Measurements from ENCODE around the gene NID1.
"Not testable (repeated sequence)": the region's sequence is repeated elsewhere in the genome, so short reads cannot be mapped to it uniquely, and the experiment has no call there.

The NID1 gene

DNA sequence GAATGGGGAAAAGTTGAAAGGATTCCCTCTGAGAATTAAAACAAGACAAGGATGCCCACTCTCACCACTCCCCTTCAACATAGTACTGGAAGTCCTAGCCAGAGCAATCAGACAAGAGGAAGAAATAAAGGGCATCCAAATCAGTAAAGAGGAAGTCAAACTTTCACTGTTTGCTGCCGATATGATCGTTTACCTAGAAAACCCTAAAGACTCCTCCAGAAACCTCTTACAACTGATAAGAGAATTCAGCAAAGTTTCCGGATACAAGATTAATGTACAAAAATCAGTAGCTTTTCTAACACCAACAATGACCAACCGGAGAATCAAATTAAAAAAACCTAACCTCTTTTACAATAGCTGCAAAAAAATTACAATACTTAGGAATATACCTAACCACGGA, 98.8 kb downstream of the NID1 start:
- not testable (repeated sequence) for H3K9me3 ChIP-seq (ENCODE audit: control insufficient read depth, insufficient read depth, low read length); H3K27ac ChIP-seq (ENCODE audit: low read length); H3K36me3 ChIP-seq (ENCODE audit: control insufficient read depth, insufficient read depth, low read length); DNase-seq (ENCODE audit: low read depth, low spot score); H3K27me3 ChIP-seq (ENCODE audit: control insufficient read depth, insufficient read depth, low read length); H3K4me1 ChIP-seq (ENCODE audit: control insufficient read depth, insufficient read depth, low read length); H3K4me3 ChIP-seq (ENCODE audit: low read length)
- 100% methylated on average over 1 of the region's 5 CpGs for WGBS (ENCODE audit: insufficient coverage, insufficient read length)

DNA sequence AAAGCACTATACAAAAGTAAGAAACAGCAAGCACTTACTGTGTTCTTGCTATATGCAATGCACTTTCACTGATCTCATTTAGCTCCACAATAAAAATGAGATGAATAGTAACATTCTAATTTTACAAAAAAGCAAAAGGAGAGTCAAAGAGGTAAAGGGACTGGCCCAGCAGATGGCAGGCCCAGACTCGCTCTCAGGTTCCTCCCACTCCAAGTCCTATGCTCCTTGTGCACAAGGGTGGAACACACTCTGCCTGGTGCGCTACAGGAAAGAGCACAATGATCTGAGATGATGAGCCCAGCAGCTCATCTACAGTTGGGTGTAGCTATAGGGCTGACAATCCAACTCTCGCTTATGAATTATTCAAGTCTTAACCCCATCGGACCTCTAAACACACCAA, 104.1 kb downstream of the NID1 start:
- no peaks in the 10 kb centered on the region for H3K4me1 ChIP-seq (ENCODE audit: control insufficient read depth, insufficient read depth, low read length)
- H3K27ac ChIP-seq (ENCODE audit: low read length), result no peak overlapping the region
- H3K4me3 ChIP-seq (ENCODE audit: low read length), result no peak overlapping the region
- H3K27me3 ChIP-seq (ENCODE audit: control insufficient read depth, insufficient read depth, low read length), result no peaks in the 10 kb centered on the region
- H3K36me3 ChIP-seq (ENCODE audit: control insufficient read depth, insufficient read depth, low read length), result no peaks in the 10 kb centered on the region
- no CpG with 5 or more reads among the region's 4 CpGs for WGBS (ENCODE audit: insufficient coverage, insufficient read length)
- no peaks in the 10 kb centered on the region for H3K9me3 ChIP-seq (ENCODE audit: control insufficient read depth, insufficient read depth, low read length)
- DNase-seq (ENCODE audit: low read depth, low spot score), result no peak

DNA sequence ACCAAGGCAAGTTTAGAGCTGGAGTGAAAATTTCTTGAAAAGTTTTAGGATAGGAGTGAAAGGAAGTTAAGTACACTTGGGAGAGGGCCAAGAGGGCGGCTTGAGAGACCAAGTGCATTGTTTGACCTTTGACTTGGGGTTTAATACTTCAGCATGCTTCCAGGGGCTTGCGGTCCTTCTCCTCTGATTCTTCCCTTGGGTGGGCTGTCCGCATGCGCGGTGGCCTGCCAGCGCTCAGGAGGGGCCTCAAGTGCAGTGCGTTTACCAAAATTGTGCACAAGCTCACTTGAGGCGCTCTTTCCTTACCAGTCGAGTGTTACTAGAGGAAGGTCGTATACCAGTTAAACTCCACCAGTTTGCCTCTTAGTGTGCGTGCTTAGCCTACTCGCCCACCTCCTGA, 106.9 kb downstream of the NID1 start:
- Histone ChIP-seq H3K4me1 (ENCODE audit: control insufficient read depth, insufficient read depth, low read length) (no peaks in the 10 kb centered on the region), H3K36me3 (ENCODE audit: control insufficient read depth, insufficient read depth, low read length) (no peaks in the 10 kb centered on the region), H3K4me3 (ENCODE audit: low read length) (no peak overlapping the region), H3K27me3 (ENCODE audit: control insufficient read depth, insufficient read depth, low read length) (no peaks in the 10 kb centered on the region), H3K9me3 (ENCODE audit: control insufficient read depth, insufficient read depth, low read length) (no peaks in the 10 kb centered on the region), H3K27ac (ENCODE audit: low read length) (no peak overlapping the region)
- no CpG with 5 or more reads among the region's 12 CpGs for whole genome bisulfite sequencing (ENCODE audit: insufficient coverage, insufficient read length)
- DNase-seq (ENCODE audit: low read depth, low spot score), result no peak

DNA sequence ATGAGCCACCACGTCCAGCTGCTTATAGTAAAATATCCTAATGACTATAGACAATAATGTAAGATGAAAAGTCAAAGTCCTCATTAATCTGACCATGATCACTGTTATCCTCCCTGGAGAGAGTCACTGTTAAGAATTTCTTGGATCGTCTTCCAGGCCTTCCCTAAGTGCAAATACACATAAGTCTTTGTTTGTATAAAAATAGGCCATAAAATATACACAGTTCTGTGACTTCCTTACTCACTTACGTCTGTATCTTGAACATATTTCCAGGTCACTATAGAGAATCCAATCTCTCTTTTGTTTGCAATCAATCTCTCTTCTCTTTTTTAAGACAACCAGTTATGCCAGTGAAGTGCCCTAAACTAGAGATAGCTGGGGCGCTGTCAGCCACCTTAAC, 109.1 kb downstream of the NID1 start:
- Histone ChIP-seq H3K36me3 (ENCODE audit: control insufficient read depth, insufficient read depth, low read length) (no peaks in the 10 kb centered on the region), H3K27ac (ENCODE audit: low read length) (no peak overlapping the region), H3K27me3 (ENCODE audit: control insufficient read depth, insufficient read depth, low read length) (no peaks in the 10 kb centered on the region), H3K4me1 (ENCODE audit: control insufficient read depth, insufficient read depth, low read length) (no peaks in the 10 kb centered on the region), H3K9me3 (ENCODE audit: control insufficient read depth, insufficient read depth, low read length) (no peaks in the 10 kb centered on the region), H3K4me3 (ENCODE audit: low read length) (no peak overlapping the region)
- no CpG with 5 or more reads among the region's 4 CpGs for WGBS (ENCODE audit: insufficient coverage, insufficient read length)
- DNase-seq (ENCODE audit: low read depth, low spot score), result no peak

DNA sequence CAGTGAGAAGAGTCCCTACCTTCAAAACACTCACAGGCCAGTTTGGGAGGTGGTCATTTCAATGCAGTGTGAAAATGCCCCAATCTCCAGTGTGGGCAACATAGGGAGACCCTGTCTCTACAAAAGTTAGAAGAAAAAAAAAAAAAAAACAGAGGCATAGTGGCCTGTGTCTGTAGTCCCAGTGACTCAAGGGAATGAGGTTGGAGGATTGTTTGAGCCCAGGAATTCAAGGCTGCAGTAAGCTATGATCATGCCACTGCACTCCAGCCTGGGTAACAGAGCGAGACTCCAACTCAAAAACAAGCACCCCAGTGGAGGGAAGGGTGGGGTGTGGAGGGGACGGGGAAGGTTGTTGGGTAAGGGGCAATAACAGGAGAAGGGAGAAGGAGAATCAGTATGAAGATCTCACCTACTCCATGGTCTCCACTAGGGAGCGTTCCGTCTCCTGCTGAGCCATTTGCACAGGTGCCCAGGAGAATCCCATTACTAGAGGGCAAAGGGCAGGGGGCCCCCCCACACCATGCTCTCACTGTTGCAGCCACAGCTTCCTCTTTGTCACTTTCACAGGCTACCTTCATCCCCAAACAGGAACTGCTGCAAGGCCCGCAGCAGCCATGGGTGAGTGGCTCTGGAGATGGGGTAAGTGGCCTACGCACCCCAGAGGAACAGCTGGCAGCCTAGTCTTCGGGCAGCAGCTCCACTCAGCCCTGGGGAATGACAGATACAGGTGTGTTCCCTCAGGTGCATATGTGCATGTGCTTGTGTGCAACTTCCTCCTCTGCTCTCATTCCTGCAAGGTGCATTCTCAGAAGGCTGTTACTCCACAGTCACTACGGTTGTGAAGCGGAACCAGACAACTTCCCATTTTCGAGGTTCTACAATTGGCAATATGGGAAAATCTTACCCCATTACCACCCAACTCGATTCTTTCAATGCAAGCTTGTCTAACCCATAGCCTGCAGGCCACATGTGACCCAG, 110.3 kb downstream of the NID1 start:
- Histone ChIP-seq H3K9me3 (ENCODE audit: control insufficient read depth, insufficient read depth, low read length) (no peaks in the 10 kb centered on the region), H3K4me1 (ENCODE audit: control insufficient read depth, insufficient read depth, low read length) (no peaks in the 10 kb centered on the region), H3K27ac (ENCODE audit: low read length) (no peak overlapping the region), H3K27me3 (ENCODE audit: control insufficient read depth, insufficient read depth, low read length) (no peaks in the 10 kb centered on the region), H3K4me3 (ENCODE audit: low read length) (no peak overlapping the region), H3K36me3 (ENCODE audit: control insufficient read depth, insufficient read depth, low read length) (no peaks in the 10 kb centered on the region)
- DNase-seq (ENCODE audit: low read depth, low spot score), result no peak
- no CpG with 5 or more reads among the region's 11 CpGs for WGBS (ENCODE audit: insufficient coverage, insufficient read length)

DNA sequence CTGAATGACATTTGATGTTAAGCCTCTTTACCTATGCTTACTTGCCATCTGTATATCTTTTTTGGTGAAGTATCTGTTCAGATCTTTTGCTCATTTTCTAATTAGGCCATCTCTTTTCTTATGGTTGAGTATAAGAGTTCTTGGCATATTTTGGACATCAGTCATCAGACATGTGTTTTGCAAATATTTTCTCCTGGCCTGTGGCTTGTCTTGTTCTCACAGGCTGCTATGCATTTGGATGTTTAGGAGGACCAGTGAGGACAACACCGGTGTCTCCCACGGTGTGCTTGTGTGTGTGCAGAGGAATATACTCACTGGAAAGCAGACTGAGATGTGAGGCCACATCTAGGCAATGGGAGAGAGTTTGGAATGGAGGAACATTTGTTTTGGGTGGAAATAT, 111.1 kb downstream of the NID1 start:
- H3K9me3 ChIP-seq (ENCODE audit: control insufficient read depth, insufficient read depth, low read length), result no peaks in the 10 kb centered on the region
- DNase-seq (ENCODE audit: low read depth, low spot score), result no peak
- H3K27me3 ChIP-seq (ENCODE audit: control insufficient read depth, insufficient read depth, low read length), result no peaks in the 10 kb centered on the region
- H3K27ac ChIP-seq (ENCODE audit: low read length), result no peak overlapping the region
- H3K4me3 ChIP-seq (ENCODE audit: low read length), result no peak overlapping the region
- H3K4me1 ChIP-seq (ENCODE audit: control insufficient read depth, insufficient read depth, low read length), result no peaks in the 10 kb centered on the region
- no CpG with 5 or more reads among the region's 2 CpGs for WGBS (ENCODE audit: insufficient coverage, insufficient read length)
- no peaks in the 10 kb centered on the region for H3K36me3 ChIP-seq (ENCODE audit: control insufficient read depth, insufficient read depth, low read length)

DNA sequence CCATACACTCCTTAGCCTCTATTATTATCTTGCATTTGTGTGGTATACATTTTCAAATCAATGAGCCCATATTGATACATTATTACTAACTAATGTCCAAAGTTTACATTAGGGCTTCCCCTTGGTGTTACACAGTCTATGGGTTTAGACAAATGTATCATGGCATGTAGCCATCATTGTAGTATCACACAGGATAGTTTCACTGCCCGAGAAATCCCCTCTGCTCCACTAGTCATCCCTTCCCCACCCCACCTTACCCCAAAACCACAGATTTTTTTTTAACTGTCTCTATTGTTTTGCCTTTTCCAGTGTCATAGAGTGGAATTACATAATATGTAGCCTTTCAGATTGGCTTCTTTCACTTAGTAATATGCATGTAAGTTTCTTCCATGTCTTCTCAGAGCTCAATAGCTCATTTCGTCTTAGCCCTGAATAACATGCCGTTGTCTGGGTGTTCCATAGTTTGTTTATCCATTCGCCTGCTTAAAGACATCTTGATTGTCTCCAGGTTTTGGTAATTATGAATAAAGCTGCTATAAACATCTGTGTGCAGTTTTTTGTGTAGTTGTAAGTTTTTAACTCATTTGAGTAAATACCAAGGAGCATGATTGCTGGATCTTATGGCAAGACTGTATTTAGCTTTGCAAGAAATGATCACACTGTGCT, 111.8 kb downstream of the NID1 start:
- WGBS (ENCODE audit: insufficient coverage, insufficient read length), result no CpG with 5 or more reads among the region's 4 CpGs
- no peak overlapping the region for H3K4me3 ChIP-seq (ENCODE audit: low read length)
- no peaks in the 10 kb centered on the region for H3K9me3 ChIP-seq (ENCODE audit: control insufficient read depth, insufficient read depth, low read length)
- H3K4me1 ChIP-seq (ENCODE audit: control insufficient read depth, insufficient read depth, low read length), result no peaks in the 10 kb centered on the region
- no peak overlapping the region for H3K27ac ChIP-seq (ENCODE audit: low read length)
- DNase-seq (ENCODE audit: low read depth, low spot score), result no peak
- H3K36me3 ChIP-seq (ENCODE audit: control insufficient read depth, insufficient read depth, low read length), result no peaks in the 10 kb centered on the region
- no peaks in the 10 kb centered on the region for H3K27me3 ChIP-seq (ENCODE audit: control insufficient read depth, insufficient read depth, low read length)

DNA sequence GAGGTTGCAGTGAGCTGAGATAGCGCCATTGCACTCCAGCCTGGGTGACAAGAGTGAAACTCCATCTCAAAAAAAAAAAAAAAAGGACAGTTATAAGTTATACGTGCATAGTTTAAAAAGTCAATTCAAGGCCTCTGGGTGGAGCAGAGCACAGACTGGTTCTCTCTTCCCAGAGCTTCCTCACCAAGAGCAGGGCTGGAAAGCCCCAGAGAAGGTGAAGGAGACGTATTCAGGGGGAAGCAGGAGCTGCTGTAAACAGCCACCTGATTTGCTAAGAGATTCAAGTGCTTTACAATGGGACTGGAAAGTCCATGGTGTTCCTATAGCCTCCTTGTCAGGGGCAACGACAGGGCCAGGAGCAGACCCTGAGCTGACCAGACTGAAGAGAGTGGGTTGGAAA, 113.2 kb downstream of the NID1 start:
- H3K4me3 ChIP-seq (ENCODE audit: low read length), result no peak overlapping the region
- no peaks in the 10 kb centered on the region for H3K9me3 ChIP-seq (ENCODE audit: control insufficient read depth, insufficient read depth, low read length)
- H3K27ac ChIP-seq (ENCODE audit: low read length), result no peak overlapping the region
- DNase-seq (ENCODE audit: low read depth, low spot score), result no peak
- no peaks in the 10 kb centered on the region for H3K4me1 ChIP-seq (ENCODE audit: control insufficient read depth, insufficient read depth, low read length)
- no CpG with 5 or more reads among the region's 4 CpGs for WGBS (ENCODE audit: insufficient coverage, insufficient read length)
- H3K36me3 ChIP-seq (ENCODE audit: control insufficient read depth, insufficient read depth, low read length), result no peaks in the 10 kb centered on the region
- H3K27me3 ChIP-seq (ENCODE audit: control insufficient read depth, insufficient read depth, low read length), result no peaks in the 10 kb centered on the region

DNA sequence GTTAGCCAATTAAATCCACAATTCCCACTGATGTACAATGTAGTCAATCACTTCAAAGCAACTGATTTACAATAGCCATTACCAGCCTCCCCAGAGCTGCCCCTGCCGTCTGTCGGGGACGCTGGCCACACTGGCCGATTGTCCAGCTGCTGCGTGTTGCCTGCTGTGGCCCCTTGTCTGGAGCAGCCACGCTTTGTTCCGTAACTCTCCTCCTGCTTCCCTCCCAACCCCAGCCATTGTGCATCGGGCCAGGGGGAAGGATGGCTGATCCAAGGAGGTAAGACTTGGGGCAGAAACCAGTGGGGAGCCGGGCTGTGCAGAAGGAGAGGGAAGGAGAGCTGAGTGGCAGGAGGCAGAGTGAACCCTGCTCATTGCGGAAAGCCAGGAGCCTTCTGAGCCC, 114.6 kb downstream of the NID1 start:
- H3K4me1 ChIP-seq (ENCODE audit: control insufficient read depth, insufficient read depth, low read length), result no peaks in the 10 kb centered on the region
- no peak overlapping the region for H3K27ac ChIP-seq (ENCODE audit: low read length)
- no CpG with 5 or more reads among the region's 10 CpGs for WGBS (ENCODE audit: insufficient coverage, insufficient read length)

DNA sequence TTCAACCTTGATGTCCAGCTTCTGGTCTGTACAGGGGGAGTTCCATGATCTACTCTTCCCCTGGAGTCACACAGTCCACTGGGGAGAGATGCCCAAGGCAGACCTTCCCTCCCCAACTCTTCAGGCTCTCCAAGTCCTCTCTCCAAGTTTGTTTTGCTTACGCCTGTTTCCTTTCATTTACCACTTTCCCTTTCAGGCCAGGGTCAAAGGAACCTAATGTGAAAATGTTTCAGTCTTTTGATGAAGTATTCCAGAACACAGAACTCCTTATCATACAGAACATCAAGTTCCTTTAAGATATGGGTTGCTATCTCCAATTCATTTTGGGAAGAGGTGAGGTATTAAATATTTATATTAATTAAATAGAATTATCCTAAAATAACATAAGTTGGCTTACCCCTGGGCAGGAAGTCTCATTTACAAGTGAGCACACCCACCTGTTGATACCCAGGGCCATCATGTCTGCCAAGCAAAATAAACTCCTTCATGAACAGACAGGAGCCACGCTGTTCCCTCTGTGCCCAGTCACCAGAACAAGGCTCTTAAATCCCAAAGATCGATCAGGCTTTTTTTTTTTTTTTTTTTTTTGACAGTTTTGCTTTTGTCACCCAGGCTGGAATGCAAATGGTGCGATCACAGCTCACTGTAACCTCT, 116.0 kb downstream of the NID1 start:
- no CpG with 5 or more reads among the region's 4 CpGs for WGBS (ENCODE audit: insufficient coverage, insufficient read length)

More for the DNA sequence above, 114.6 kb downstream of the NID1 start:
- H3K4me3 ChIP-seq (ENCODE audit: low read length), result no peak overlapping the region
- no peak for DNase-seq (ENCODE audit: low read depth, low spot score)
- no peaks in the 10 kb centered on the region for H3K9me3 ChIP-seq (ENCODE audit: control insufficient read depth, insufficient read depth, low read length)
- H3K36me3 ChIP-seq (ENCODE audit: control insufficient read depth, insufficient read depth, low read length), result no peaks in the 10 kb centered on the region
- no peaks in the 10 kb centered on the region for H3K27me3 ChIP-seq (ENCODE audit: control insufficient read depth, insufficient read depth, low read length)

More for the DNA sequence above, 116.0 kb downstream of the NID1 start:
- Histone ChIP-seq H3K4me1 (ENCODE audit: control insufficient read depth, insufficient read depth, low read length) (no peaks in the 10 kb centered on the region), H3K36me3 (ENCODE audit: control insufficient read depth, insufficient read depth, low read length) (no peaks in the 10 kb centered on the region), H3K4me3 (ENCODE audit: low read length) (no peak overlapping the region), H3K9me3 (ENCODE audit: control insufficient read depth, insufficient read depth, low read length) (no peaks in the 10 kb centered on the region), H3K27ac (ENCODE audit: low read length) (no peak overlapping the region), H3K27me3 (ENCODE audit: control insufficient read depth, insufficient read depth, low read length) (no peaks in the 10 kb centered on the region)
- no peak for DNase-seq (ENCODE audit: low read depth, low spot score)

All from iPS DF 6.9 (cell line).